ENCODE results near the gene GTPBP3.
A peak's percentile ranks its signal among the peaks of the same experiment; 100 is the strongest.

GRCh38 chr19:17390665-17391370, 53.5 kb downstream of the GTPBP3 start:
- peak; percentile 50 to 84 (median 75) for TF ChIP-seq CTCF (optimal IDR thresholded peaks at IDR 0.05 in 1 of 3, IDR thresholded peaks at IDR 0.05 in 1 of 3, conservative IDR thresholded peaks at IDR 0.05 in 1 of 3; ENCODE audit: extremely low read depth in 1 of 3, insufficient read depth in 2 of 3, low read length in 3 of 3)
- no peak for TF ChIP-seq EZH2 (IDR thresholded peaks at IDR 0.05; ENCODE audit: low read length)
